ENCODE data around the gene RNF130.

Gene RNF130

DNA sequence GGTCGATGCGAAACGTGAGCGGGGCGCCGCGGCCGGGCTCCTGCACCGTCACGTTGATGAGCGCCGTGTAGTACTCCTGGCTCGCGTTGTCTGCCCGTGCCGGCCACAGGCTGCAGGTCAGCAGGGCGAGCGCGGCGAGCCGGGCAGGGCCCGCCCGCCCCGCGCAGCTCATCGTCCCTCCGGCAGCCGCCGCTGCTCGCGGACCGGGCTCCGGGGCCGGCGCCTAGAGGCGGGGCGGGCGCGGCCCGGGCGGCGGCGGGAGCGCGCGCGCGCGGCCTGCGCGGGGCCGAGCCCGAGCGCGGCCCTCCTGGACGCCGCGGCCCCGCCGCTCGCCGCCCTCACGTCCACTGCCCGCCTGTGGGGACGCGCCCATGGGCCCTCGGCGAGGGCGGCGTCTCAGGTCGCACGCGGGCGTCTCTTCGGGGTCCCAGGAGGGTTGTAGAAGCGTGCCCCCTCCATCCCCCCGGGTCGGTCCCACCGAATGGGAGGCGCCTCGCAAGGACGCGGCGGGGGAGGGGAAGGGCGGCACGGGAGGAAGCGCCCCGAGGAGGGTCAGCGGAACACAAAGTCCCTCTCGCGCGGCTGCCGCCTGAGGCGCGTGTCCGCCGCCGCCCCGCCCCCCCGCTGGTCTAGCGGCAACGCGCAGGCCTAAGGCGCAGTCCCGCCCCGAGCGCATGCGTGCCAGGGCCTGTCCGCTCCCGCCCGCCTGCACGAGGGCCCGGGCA is at the start of gene RNF130:
TSS of gene RNF130 (minus strand) at position 229 of the 725 bp plus-strand sequence. CDS start at position 172, 57 bp downstream.
- TF ChIP-seq REST (IDR thresholded peaks at IDR 0.05; ENCODE audit: low read depth) (no peak), EGR1 (IDR thresholded peaks at IDR 0.05) (no peak), TCF12 (IDR thresholded peaks at IDR 0.05; ENCODE audit: low read depth) (peak; percentile 73; the same call in 1 of the 2 replicates), TEAD4 (IDR thresholded peaks at IDR 0.05) (no peak; the same call in none of the 2 replicates)
- TF ChIP-seq, protein P1, sequence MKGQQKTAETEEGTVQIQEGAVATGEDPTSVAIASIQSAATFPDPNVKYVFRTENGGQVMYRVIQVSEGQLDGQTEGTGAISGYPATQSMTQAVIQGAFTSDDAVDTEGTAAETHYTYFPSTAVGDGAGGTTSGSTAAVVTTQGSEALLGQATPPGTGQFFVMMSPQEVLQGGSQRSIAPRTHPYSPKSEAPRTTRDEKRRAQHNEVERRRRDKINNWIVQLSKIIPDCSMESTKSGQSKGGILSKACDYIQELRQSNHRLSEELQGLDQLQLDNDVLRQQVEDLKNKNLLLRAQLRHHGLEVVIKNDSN (IDR thresholded peaks at IDR 0.05) = 0 out of 2 replicates have a peak, but pooled peaks have one; percentile 6

GRCh38 chr5:180120237-180121101 is 48.9 kb upstream of the RNF130 start:
- TF ChIP-seq TAF1 (IDR thresholded peaks at IDR 0.05; ENCODE audit: low read depth) (no peak), EP300 (IDR thresholded peaks at IDR 0.05; ENCODE audit: borderline replicate concordance) (no peak), TCF12 (IDR thresholded peaks at IDR 0.05; ENCODE audit: low read depth) (no peak), REST (IDR thresholded peaks at IDR 0.05; ENCODE audit: low read depth) (no peak), EGR1 (IDR thresholded peaks at IDR 0.05) (no peak), ZBTB7A (IDR thresholded peaks at IDR 0.05; ENCODE audit: low read depth) (no peak), YY1 (IDR thresholded peaks at IDR 0.05; ENCODE audit: low read depth) (no peak), FOXM1 (IDR thresholded peaks at IDR 0.05; ENCODE audit: borderline replicate concordance, low read depth) (no peak), CEBPB (IDR thresholded peaks at IDR 0.05) (no peak), CREB1 (IDR thresholded peaks at IDR 0.05; ENCODE audit: low read depth) (no peak), RAD21 (IDR thresholded peaks at IDR 0.05; ENCODE audit: low read depth) (no peak), NFIC (IDR thresholded peaks at IDR 0.05) (no peak), TEAD4 (IDR thresholded peaks at IDR 0.05) (no peak)
- TF ChIP-seq, protein P1 (IDR thresholded peaks at IDR 0.05) = no peak
- TF ChIP-seq, protein P2, sequence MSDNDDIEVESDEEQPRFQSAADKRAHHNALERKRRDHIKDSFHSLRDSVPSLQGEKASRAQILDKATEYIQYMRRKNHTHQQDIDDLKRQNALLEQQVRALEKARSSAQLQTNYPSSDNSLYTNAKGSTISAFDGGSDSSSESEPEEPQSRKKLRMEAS (IDR thresholded peaks at IDR 0.05) = no peak

- TF ChIP-seq TCF12 (IDR thresholded peaks at IDR 0.05; ENCODE audit: low read depth) (no peak), CREB1 (IDR thresholded peaks at IDR 0.05; ENCODE audit: low read depth) (no peak), RAD21 (IDR thresholded peaks at IDR 0.05; ENCODE audit: low read depth) (no peak), ZBTB7A (IDR thresholded peaks at IDR 0.05; ENCODE audit: low read depth) (no peak), REST (IDR thresholded peaks at IDR 0.05; ENCODE audit: low read depth) (no peak), EGR1 (IDR thresholded peaks at IDR 0.05) (no peak), FOXM1 (IDR thresholded peaks at IDR 0.05; ENCODE audit: borderline replicate concordance, low read depth) (no peak), NFIC (IDR thresholded peaks at IDR 0.05) (no peak), EP300 (IDR thresholded peaks at IDR 0.05; ENCODE audit: borderline replicate concordance) (no peak), CEBPB (IDR thresholded peaks at IDR 0.05) (no peak), TEAD4 (IDR thresholded peaks at IDR 0.05) (no peak)
- TF ChIP-seq, protein P1 (IDR thresholded peaks at IDR 0.05) = no peak
- TF ChIP-seq, protein P2 (IDR thresholded peaks at IDR 0.05) = no peak
Observed at GRCh38 chr5:180119903-180120236, 48.3 kb upstream of the RNF130 start.
